ENCODE measurements around the gene ARHGAP8.
"Not testable (repeated sequence)": the region's sequence is repeated elsewhere in the genome, so short reads cannot be mapped to it uniquely, and the experiment has no call there.

Gene ARHGAP8

DNA sequence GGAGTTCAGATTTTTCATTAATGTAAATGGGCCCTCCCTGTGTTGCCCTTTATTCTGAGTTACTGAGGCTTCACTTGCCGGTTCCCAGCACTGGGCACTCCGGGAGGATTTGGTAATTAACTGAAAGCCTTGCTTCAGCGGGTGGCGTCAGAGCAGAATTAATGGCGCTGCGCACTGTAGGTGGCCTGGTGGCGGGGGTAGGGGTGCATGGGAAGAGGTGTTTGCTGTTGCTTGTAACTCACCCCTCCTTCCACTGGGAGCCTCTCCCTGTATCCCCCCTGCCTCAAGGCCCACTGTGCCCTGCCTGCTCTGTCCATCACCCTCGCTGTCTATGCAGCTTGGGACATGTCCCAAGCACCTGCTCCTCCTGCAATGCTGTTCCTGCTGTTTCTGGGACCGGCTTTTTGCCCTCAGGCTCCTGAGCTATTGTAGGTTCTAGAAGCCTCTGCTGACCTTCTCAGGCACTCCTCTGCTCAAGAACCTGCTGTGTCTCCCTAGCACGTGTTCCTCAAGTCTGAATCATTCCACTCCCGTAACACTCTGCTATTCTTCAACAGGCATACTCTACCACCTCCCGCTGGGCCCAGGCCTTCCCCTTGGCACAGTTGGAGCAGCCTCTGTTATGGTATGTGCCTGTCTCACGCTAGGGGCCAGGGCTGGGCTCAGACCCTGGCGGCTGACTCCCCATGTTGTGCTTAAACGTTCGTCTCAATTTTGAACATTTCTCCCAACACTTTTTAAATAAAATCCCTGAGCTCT, 24.4 kb downstream of the ARHGAP8 start:
- DNase-seq: no peak

DNA sequence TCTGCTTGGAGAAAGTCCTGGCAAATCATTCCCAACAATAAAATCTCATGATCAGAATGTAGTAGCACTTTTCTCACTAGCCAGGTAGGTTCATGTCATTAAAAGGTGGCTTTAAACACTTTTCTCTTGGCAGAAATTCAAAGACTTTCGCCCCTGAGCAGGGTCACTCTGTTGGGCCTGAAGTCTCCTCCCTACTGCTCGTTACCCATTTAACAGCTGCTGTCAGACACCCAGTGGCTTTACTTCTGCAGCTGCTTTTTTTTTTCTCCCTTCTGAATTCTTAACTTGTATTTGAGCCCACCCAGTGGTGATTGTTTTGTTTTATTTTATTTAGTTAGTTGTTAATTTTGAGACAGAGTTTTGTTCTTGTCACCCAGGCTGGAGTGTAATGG, 25.0 kb downstream of the ARHGAP8 start:
- DNase-seq: no peak

DNA sequence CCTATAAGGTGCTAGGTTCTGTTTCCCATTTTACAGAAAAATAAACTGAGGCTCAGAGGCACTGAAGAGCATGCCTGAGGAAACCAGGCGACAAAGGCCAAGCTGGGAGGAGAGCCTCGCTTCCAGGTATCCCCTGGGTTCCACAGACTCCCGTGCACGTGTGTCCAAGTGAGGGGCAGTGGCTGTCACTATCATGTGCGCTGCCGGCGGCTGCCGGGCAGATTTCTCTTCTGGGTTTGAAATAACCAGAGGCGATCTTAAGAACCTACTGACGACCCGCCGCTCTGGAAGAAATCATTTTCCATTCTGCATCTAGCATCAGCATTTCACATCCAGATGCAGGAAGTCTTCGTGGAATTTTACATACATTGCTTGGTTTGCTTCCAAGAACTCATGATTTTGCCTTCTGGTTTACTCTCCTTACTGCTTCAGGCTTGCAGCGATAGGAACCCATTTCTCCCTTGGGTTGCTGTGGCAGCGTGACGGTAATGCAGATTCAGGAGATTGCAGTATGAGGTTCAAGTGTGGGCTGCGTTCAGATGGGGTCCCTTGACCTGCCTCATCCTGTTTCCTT, 28.6 kb downstream of the ARHGAP8 start:
- no peak for DNase-seq

DNA sequence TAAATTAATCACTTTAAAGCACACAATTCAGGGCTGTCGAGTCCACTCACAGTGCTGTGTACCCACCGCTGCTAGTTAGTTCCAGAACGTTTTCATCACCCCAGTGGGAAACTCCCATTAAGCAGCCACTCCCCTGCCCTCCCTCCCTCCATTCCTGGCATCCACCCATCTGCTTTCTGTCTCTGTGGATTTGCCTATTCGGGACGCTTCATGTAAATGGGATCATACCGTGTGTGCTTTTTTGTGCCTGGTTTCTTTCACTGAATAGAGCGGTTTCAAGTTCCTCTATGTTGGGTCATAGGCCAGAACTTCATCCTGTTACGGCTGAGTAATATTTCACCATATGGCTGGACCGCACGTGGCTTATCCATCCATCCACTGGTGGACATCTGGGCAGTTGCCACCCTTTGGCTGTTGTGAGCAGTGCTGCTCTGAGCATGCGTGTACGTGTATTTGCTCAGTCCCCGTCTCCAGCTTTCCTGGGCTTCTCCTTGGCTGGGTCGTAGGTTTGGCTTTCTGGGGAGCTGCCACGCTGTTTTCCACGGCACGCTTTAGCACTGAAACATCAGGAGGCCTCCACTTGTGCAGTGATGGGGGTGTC, 30.1 kb downstream of the ARHGAP8 start:
- no peak for DNase-seq

DNA sequence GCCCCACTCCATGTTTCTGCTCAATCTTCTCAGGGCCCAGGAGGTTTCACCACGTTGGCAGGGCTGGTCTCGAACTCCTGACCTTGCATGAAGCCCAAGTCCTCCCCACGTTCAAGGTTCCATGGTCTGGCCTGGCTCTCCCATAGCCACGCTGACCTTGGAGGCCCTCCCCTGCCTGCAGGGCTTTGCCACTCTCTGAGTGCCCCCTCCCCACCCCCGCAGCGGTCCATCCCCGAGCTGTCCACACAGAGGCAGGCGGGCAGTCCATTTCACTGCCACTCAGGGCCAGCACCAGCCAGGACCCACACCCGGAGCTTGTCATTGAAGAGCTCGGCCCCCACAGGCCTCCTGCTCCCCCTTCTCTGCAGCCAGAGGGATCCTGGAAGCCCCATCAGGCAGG, 30.7 kb downstream of the ARHGAP8 start:
- DNase-seq: no peak

DNA sequence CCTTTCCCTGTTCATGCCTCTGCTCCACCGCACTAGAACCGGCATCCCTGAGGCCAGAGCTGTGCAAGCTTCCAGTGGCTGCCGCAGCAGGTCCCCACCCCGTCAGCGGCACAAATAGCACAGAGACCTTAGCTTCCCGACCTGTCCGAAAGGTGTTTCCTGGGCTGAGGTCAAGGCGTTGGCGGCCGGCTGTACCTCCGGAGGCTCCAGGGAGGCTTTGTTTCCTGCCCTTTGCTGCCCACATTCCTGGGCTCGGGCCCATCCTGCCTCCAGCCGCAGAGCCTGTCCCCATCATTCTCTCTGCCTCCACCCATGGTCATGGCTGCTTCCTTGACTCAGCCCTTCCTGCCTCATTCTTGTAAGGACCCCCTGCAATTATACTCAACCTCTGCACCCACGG, 31.2 kb downstream of the ARHGAP8 start:
- DNase-seq: no peak

DNA sequence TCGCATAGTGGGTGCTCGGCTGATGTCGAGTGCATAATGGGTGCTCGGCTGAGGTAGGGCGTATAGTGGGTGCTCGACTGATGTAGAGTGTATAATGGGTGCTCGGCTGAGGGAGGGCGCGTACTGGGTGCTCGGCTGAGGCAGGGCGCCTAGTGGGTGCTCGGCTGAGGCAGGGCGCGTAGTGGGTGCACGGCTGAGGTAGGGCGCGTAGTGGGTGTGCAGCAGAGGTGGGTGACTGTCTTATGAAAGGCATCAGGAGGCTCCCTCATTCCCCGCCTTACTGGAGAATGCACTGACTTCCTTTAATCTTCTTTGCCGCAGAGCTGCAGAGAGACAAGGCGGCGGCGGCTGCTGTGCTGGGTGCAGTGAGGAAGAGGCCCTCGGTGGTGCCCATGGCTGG, 33.8 kb downstream of the ARHGAP8 start:
- DNase-seq: no peak

DNA sequence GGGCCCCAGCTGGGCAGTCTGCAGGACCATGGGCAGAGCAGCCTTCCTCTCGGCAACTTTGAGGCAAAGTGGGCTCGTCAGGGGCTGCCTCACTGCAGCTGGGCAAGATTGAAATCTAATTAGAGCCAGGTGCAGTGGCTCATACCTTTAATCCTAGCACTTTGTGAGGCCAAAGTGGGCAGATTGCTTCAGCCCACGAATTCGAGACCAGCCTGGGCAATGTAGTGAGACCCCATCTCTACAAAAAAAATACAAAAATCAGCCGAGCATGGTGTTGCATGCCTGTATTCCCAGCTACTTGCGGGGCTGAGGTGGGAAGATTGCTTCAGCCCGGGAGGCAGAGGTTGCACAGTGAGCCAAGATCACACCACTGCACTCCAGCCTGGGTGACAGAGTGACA, 34.2 kb downstream of the ARHGAP8 start:
- DNase-seq: no peak

DNA sequence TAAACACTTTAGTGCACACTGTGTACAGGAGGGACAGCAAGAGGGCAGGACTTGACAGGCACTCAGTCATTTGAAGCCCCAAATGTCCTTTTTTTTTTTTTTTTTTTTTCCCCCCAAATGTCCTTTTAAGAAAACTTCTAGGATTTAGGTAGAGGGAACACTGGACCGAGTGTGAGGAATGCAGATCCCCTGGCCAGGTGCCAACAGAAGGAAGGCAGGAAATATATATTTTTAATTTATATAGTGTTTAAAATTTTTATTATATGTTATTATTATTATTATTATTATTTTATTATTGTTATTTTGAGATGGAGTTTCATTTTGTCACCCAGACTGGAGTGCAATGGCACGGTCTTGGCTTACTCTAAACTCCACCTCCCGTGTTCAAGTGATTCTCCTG, 35.5 kb downstream of the ARHGAP8 start:
- DNase-seq: no peak

DNA sequence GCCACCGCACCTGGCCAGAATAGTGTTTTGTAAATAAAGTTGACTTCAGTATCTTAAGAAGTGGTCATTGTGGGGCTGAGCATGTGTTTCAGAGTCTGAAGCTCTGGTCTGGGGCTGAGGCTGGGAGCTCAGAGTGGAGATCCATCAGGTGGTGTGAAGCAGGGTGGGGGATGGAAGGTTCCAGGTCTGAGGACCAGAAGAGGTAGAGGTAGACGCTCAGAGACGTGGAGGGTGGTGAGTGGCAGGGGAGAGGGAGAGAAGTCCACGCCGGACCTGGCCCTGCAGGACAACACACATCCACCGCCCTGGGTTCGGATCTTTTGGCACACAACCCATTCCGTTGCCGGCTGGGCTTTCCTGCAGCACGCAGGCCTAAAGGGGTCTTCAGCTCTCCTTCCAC, 40.7 kb downstream of the ARHGAP8 start:
- DNase-seq: no peak

DNA sequence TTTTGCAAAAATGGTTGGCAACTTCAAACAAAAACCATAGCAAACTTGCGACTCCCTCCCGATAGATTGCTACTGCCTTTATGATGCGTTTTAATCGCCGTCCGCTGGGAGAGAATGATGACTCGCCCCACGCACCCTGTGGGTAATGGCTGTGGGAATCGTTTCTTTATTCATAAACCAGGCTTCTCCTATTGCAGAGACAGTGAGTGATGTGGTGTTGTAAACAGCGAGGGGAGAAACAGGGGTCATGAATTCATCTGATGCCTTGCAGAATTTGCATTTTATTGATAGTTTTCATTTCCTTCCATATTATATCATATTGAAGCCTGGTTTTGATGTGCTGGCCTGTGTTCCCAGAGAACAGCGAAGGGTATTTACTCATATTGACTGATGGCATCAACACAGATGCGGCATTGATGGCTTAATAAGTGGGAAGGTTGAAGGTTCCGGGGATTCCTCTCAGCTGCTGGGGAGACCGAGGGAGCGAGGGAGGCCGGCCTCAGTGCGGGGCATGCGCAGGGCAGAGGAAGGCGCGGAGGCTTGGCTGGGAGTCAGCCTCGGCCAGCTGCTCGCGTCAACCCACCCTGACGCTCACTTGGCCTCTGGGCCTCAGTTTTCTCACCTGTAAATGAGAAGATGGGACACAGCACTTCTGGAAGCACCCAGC, 41.3 kb downstream of the ARHGAP8 start:
- no peak for DNase-seq

DNA sequence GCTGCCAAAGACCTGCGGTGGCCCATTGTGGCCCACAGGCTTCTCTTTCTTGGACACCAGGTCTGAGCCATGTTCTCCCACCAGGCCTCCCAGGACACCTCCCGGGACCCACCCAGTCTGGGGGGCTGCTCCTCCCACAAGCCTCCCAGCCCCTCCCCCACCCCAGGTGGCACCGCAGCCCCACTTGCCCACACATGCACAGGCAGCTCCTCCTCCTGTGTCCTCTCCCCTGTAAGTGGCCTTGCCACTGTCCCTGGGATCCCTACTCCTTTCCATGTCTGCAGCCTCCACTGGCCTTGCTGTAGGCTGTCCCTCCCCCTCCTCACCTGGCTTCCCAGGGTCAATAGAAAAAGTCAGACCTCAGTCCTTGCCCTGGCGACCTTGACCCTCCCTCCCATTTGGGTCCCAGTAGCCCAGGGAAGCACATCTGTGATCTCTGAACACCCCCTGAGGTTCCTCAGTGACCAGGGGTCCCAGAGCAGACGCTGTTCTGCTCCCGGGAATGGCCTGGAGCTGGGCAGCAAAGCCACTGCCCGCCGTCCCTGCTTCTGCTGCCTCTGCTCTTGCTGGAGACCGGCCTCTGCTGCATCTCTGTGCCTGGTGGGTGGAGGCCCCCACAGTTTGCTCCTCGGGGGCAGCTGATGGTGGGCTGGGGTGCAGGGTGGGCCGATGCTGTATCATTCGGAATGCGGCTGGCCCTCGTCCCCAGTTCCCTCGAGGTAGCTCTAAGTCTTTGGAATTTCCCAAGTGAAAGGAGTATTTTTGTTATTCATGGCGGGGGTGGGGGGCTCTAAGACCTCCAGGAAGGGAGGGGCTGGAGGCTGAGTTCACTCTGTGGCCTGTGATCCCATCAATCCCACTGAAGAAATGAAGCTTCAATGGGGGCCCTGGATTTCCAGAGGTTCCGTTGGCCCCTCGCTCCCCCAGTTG, 43.6 kb downstream of the ARHGAP8 start:
- DNase-seq: no peak

DNA sequence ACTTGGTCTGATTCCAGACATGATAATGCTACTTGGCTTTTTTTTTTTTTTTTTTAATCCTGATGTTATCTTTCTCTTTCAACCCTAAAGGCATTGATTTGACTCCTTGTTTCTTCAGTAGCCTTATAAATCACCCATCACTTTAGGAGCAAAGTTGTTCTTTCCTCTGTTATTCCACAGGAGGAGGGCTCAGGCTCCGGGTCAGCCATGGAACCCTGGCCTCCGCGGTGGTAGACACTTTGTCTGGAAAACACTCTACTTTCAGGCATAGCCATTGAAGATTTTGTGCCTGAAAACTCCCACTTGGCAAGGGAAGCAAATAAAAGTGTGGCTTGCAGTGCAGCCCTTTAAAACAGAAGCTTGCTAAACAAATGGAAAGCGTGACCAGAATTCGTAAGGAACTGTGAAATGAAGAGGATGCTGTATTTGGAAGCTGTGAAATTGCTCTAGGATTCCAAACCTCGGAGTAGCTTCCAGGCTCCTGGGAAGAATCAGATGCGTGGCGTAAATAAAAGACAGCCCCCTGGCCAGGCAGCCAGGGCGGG, 44.9 kb downstream of the ARHGAP8 start:
- no peak for DNase-seq

DNA sequence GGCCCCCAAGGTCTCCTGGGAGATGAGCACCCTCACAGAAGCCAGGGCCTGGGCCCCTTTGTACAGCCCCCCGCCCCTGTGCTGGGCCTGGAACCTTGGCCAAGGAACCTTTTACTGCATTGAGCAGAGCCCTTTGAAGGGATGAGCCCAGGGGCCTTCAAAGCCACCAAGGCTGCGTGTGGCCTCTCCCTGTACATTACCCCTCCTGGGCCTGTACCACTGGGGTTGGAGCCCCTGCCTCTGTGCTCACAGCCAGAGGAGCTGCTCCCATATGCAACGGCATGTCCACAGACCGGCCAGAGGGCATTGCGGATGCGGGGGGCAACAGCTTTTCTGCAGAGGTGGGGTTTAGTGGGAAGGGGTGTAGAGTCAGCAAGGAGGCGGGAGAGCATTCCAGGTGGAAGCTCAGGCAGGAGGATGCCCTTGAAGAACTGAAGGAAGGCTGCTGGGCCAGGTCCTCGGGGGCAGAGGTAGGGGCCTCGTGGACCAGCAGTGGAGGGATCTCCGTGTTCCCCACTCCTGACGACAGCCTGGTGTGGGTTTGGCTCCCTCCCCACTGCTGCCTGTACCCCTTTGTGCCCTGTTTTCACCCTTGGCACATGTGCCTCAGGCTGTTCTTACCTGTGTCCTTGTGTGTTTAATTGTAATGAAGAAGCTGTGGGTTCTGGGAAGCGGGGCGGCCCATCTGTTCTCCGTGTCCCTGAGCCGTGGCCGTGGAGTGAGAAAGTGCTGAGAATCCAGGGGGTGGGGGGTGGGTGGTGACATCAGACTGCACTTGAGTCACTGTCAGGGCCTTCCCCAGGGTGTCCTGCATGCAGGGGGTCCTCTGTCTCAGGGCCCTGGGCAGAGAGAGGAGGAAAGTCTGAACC, 46.9 kb downstream of the ARHGAP8 start:
- DNase-seq: no peak

DNA sequence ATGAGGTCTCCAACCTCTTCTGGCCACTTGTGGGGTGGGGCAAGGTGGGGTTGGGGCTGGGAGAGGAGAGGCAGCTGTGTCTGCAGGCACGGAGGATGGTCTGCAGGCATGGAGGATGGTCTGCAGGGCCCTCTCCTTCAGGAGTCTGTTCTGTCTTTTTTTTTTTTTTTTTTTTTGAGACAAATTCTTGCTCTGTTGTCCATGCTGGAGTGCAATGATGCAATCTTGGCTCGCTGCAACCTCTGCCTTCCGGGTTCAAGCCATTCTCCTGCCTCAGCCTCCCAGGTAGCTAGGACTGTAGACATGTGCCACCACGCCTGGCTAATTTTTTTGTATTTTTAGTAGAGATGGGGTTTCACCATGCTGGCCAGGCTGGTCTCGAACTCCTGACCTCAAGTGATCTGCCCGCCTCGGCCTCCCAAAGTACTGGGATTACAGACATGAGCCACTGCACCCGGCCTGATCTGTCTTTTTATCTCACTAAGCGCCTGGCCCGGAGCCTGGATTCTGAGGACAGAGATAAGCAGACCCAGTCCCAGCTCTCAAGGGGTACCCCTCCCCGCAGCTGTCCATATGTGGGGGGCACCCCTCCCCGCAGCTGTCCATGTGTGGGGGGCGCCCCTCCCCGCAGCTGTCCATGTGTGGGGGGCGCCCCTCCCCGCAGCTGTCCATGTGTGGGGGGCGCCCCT, 47.7 kb downstream of the ARHGAP8 start:
- DNase-seq: not testable (repeated sequence)

DNA sequence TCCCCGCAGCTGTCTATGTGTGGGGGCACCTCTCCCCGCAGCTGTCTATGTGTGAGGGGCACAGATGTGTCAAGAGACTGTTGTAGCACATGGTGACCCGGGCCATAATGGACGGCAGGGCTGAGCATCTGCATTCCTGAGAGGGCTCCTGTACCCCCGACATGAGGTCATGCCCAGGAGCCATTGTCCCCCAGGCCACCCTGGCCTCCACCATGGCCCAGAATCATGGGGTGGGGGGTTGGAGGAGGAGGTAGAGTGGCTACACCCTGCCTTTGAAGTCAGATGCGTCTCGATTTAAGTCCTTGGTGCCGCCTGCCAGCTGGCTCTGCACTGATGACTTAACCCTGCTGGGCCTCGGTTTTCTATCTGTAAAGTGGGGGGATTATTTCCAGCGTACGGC, 49.1 kb downstream of the ARHGAP8 start:
- DNase-seq: no peak

DNA sequence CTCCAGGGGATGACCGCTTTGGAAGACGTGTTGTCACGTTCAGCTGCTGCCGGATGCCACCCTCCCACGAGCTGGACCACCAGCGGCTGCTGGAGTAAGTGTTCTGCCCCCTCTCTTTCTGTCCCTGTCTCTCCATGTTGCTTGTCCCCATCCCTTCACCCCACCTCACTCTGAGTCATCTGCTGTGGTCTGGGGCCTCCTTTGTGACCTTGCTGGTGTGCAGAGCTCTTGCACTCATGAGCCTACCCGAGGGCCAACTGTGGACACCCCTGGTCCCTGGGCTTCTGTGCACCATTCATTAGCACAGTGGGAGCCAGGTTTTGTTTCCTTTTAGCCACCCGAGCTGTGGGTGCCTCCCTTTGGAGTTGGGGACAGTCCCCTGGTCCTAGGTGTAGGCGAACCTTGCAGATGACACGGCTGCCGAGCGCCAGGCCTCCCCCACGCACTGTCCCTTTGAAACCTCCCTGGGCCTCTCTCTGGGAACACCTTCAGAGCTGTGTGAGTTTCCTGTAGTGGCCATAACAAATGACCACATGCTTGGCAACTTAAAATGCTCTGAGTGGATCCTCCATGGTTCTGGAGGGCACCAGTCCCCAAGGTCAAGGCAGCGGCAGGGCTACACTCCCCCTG, 49.8 kb downstream of the ARHGAP8 start:
- DNase-seq: no peak

DNA sequence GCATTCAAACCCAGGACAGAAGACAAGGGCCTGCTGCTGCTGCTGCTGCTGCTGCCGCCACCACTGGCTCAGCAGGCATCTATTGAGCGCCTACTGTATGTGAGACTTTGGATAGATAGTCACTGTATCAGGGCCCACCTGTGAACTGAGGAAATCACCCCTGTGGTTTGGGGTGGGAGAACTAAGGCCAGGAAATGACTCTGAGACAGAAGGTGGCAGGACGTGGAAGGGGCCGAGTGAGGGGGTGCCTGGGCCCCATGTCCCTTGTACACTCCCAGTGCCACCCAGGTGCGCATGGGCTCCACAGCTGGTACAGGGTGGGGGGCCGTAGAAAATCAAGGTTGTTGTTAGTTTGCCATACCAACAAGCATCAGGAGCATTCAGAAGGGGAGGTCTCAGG, 50.6 kb downstream of the ARHGAP8 start:
- DNase-seq: no peak

DNA sequence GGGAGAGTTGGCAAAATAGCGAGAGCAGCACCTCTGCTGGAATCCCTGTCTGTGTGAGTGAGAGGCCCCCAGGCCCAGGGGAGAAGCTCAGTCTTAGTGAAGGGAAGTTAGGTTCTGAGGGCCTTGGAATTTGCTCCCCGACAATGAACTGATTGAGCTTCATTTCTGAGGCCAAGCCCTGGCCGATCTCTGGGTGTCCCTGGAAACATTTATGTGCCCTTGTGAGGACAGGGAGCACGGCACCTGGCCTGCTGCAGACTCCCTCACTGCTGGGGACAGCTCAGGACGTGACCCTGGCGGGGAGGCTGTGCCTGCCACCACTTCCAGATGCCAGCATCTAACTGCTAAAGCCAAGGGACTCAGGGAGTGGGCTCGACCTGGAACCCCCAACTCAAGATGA, 52.0 kb downstream of the ARHGAP8 start:
- no peak for DNase-seq

DNA sequence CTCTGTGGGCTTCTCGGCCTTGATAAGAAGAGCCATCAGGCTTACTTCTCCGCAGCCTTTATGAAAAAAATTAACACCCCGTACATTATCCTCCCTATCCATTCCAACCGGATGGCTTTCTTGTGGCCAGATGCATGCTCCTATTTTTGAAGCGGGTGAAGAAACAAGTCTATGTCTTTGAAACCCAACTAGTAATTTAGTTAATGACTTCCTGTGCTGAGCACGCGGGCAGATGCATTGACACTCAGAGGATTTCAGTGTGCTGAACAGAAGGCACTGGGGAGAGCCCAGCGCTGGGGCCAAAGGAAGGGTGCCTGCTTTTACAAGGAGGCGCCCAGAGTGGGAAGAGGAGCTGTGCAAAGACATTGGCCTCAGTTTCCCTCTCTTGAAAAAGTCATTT, 53.3 kb downstream of the ARHGAP8 start:
- DNase-seq: no peak

DNA sequence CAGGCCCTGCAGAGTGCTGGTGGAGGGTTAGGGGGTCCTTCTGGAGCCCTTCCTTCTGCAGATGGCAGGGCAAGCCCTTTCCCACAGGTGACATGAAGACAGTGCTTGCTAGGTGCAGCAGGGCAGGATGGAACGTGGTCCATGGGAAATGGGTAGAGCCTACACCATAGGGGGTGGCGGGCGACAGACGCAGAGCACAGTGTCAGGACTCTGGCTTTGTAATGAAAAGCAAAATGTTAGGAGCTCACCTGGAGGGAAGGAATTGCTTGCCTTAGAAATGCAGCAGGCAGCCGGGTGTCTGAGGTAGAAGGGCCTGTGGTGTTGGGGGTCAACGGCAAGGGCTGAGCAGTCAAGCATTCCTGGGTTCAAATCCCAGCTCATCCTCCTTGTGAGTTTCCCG, 54.9 kb downstream of the ARHGAP8 start:
- no peak for DNase-seq
